Pons (tissue), 1 donor: ENCODE results near the gene FMNL2.
A peak's percentile ranks its signal among the peaks of the same experiment; 100 is the strongest.
"Not testable (repeated sequence)": the region's sequence is repeated elsewhere in the genome, so short reads cannot be mapped to it uniquely, and the experiment has no call there.

ENCODE experiments used
- DNase-seq: peaks from one replicate; pipeline ENCODE4 v3.0.0-alpha.2; 2016; ENCODE audit warnings: low spot score

FMNL2 gene

GRCh38 chr2:152472481-152472887 is 137.5 kb downstream of the FMNL2 start:
- no peak for DNase-seq

- DNase-seq: no peak
Observed at GRCh38 chr2:152473151-152473857, 138.3 kb downstream of the FMNL2 start.

- not testable (repeated sequence) for DNase-seq
Observed at GRCh38 chr2:152474523-152474922, 139.5 kb downstream of the FMNL2 start.

- DNase-seq: no peak
Observed at GRCh38 chr2:152475982-152476381, 141.0 kb downstream of the FMNL2 start.

- no peak for DNase-seq
Observed at GRCh38 chr2:152477347-152478092, 142.5 kb downstream of the FMNL2 start.

GRCh38 chr2:152479282-152479681 is 144.3 kb downstream of the FMNL2 start:
- no peak for DNase-seq

GRCh38 chr2:152480821-152481399 is 145.9 kb downstream of the FMNL2 start:
- no peak for DNase-seq

GRCh38 chr2:152481881-152482583 is 147.1 kb downstream of the FMNL2 start:
- DNase-seq: no peak

GRCh38 chr2:152483276-152484063 is 148.5 kb downstream of the FMNL2 start:
- no peak for DNase-seq

- peak; percentile 89 for DNase-seq
Observed at GRCh38 chr2:152485954-152486736, 151.2 kb downstream of the FMNL2 start.

- DNase-seq: no peak
Observed at GRCh38 chr2:152486737-152487400, 151.9 kb downstream of the FMNL2 start.

GRCh38 chr2:152488075-152488474 is 153.1 kb downstream of the FMNL2 start:
- DNase-seq: no peak

GRCh38 chr2:152489364-152489763 is 154.4 kb downstream of the FMNL2 start:
- DNase-seq: peak; percentile 67

GRCh38 chr2:152490686-152491455 is 155.9 kb downstream of the FMNL2 start:
- DNase-seq: peak; percentile 86

- DNase-seq: no peak
Observed at GRCh38 chr2:152492131-152492530, 157.2 kb downstream of the FMNL2 start.

GRCh38 chr2:152492911-152493310 is 157.9 kb downstream of the FMNL2 start:
- DNase-seq: no peak

- no peak for DNase-seq
Observed at GRCh38 chr2:152493417-152493816, 158.4 kb downstream of the FMNL2 start.

- peak; percentile 54 for DNase-seq
Observed at GRCh38 chr2:152493945-152494528, 159.1 kb downstream of the FMNL2 start.

GRCh38 chr2:152496371-152496770 is 161.4 kb downstream of the FMNL2 start:
- no peak for DNase-seq
